Measurements from ENCODE around the gene NOC3L. TPM values are rescaled to one million over a fixed set of nuclear protein-coding genes. Genes with fewer than 3 reads are reported as not detected.

NOC3L gene
- total RNA-seq, 2 experiments from 2014 or later, result 37.6 to 39.2 TPM

DNA sequence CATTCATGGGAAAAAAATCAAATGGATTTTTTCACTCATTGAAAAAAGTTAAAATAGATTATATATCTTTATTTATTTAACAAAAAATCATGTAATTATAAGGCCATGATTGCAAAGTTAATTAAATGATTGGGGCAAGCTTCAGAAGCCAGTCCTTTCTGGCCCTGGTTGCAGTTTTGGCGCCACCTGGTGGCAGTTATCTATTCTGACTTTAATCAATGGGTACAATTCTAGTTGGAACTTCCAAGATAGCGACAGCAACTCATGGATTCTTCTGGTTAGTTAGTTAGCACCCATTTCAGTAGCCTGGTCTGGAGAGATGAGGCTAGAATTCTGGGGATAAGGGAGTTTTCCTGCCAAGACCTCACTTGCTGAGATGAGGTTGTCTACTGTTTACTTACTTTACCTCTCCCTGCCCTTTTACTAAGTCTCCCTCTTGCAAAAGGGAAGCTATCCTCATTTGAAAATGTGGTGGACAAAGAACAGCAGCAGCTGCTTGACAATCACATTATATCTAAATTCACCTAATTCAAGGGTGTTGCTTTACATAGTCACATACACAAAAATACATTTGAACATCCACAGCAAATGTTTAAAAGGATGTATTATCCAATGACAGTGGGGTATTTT is 42.3 kb downstream of the NOC3L start:
- POLR2A ChIA-PET, result no interaction called here
- H3K4me1 Mint-ChIP-seq (ENCODE audit: low read depth), result peaks cover 3% of the 10 kb centered on the region
- intact Hi-C loops (cut with micrococcal nuclease), result loop anchor here (1.0 to 5.0 kb wide), 4 partner anchors 40 to 498 kb away; no protein-coding TSS in a partner anchor
- peaks cover 8% of the 10 kb centered on the region for H3K36me3 Mint-ChIP-seq
- peak; percentile 69 for DNase-seq
- no peaks in the 10 kb centered on the region for H3K9me3 Mint-ChIP-seq
- CTCF ChIA-PET, result interaction anchor here (0.6 to 4.6 kb wide), 41 partner anchors 9 to 1521 kb away, joined by 3 to 42 read pairs (median 4); partner anchors contain the start of gene NOC3L
- H3K27ac Mint-ChIP-seq, result no peak overlapping the region
- H3K4me3 Mint-ChIP-seq, result no peak overlapping the region
- H3K27me3 Mint-ChIP-seq, result no peaks in the 10 kb centered on the region

- peaks cover 3% of the 10 kb centered on the region for H3K36me3 Mint-ChIP-seq
- no peak overlapping the region for H3K27ac Mint-ChIP-seq
- H3K27me3 Mint-ChIP-seq, result no peaks in the 10 kb centered on the region
- DNase-seq, result no peak
- no peaks in the 10 kb centered on the region for H3K9me3 Mint-ChIP-seq
- no peak overlapping the region for H3K4me3 Mint-ChIP-seq
- H3K4me1 Mint-ChIP-seq (ENCODE audit: low read depth), result peaks cover 3% of the 10 kb centered on the region
- POLR2A ChIA-PET, result no interaction called here
- intact Hi-C loops (cut with micrococcal nuclease), result no loop called here
- CTCF ChIA-PET, result no interaction called here
Observed at GRCh38 chr10:94316560-94316959, 46.2 kb downstream of the NOC3L start.

GRCh38 chr10:94315975-94316464 is 46.7 kb downstream of the NOC3L start:
- no peaks in the 10 kb centered on the region for H3K27me3 Mint-ChIP-seq
- CTCF ChIA-PET, result no interaction called here
- H3K27ac Mint-ChIP-seq, result no peak overlapping the region
- no peaks in the 10 kb centered on the region for H3K9me3 Mint-ChIP-seq
- H3K4me3 Mint-ChIP-seq, result no peak overlapping the region
- H3K4me1 Mint-ChIP-seq (ENCODE audit: low read depth), result peaks cover 3% of the 10 kb centered on the region
- peaks cover 3% of the 10 kb centered on the region for H3K36me3 Mint-ChIP-seq
- intact Hi-C loops (cut with micrococcal nuclease), result no loop called here
- no peak for DNase-seq
- POLR2A ChIA-PET, result no interaction called here

DNA sequence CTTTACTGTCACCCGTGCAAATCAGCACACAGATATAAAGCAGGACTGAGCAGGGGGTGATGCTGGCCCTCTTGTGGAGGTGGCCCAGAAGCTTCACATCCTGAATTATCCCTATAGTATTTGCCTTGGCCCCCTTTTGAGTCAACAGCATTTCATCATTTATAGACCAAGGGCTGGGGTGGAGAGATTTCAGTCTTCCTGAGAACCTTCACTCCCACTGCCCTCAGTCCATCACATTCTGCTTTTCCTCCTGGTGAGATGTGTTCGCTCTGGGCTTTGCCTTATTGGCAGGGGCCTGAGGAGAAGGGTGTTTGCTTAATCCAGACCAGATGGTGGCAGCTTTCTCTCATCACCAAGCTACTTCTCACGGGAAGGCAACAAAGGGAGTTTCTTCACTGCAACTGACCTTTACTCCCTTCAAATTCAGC is 47.7 kb downstream of the NOC3L start:
- Mint-ChIP-seq H3K4me1 (ENCODE audit: low read depth) (peaks cover 3% of the 10 kb centered on the region), H3K27me3 (peaks cover 4% of the 10 kb centered on the region), H3K27ac (no peak overlapping the region), H3K4me3 (no peak overlapping the region), H3K36me3 (peaks cover 1% of the 10 kb centered on the region), H3K9me3 (no peaks in the 10 kb centered on the region)
- intact Hi-C loops (cut with micrococcal nuclease), result no loop called here
- CTCF ChIA-PET, result interaction anchor here (0.5 to 1.0 kb wide), 2 partner anchors 115 to 149 kb away, joined by 3 to 5 read pairs; no protein-coding TSS in a partner anchor
- no peak for DNase-seq
- POLR2A ChIA-PET, result no interaction called here

GRCh38 chr10:94310369-94310768 is 52.4 kb downstream of the NOC3L start:
- no peaks in the 10 kb centered on the region for H3K36me3 Mint-ChIP-seq
- no peak overlapping the region for H3K27ac Mint-ChIP-seq
- no peak overlapping the region for H3K4me3 Mint-ChIP-seq
- intact Hi-C loops (cut with micrococcal nuclease), result no loop called here
- ChIA-PET POLR2A (no interaction called here), CTCF (interaction anchor here (4.5 kb wide), 1 partner anchor 10 kb away, joined by 37 read pairs; no protein-coding TSS in a partner anchor)
- no peaks in the 10 kb centered on the region for H3K4me1 Mint-ChIP-seq (ENCODE audit: low read depth)
- H3K27me3 Mint-ChIP-seq, result peaks cover 19% of the 10 kb centered on the region
- H3K9me3 Mint-ChIP-seq, result no peaks in the 10 kb centered on the region
- DNase-seq, result no peak

GRCh38 chr10:94308866-94309265 is 53.9 kb downstream of the NOC3L start:
- Mint-ChIP-seq H3K36me3 (no peaks in the 10 kb centered on the region), H3K4me3 (no peak overlapping the region), H3K4me1 (ENCODE audit: low read depth) (no peaks in the 10 kb centered on the region), H3K27ac (no peak overlapping the region), H3K9me3 (no peaks in the 10 kb centered on the region), H3K27me3 (peaks cover 24% of the 10 kb centered on the region)
- DNase-seq, result no peak
- CTCF ChIA-PET, result interaction anchor here (4.5 kb wide), 1 partner anchor 11 kb away, joined by 37 read pairs; no protein-coding TSS in a partner anchor
- POLR2A ChIA-PET, result no interaction called here
- intact Hi-C loops (cut with micrococcal nuclease), result no loop called here

- Mint-ChIP-seq H3K27ac (no peak overlapping the region), H3K27me3 (peaks cover 32% of the 10 kb centered on the region), H3K4me3 (no peak overlapping the region), H3K4me1 (ENCODE audit: low read depth) (no peaks in the 10 kb centered on the region), H3K36me3 (no peaks in the 10 kb centered on the region), H3K9me3 (no peaks in the 10 kb centered on the region)
- POLR2A ChIA-PET, result no interaction called here
- CTCF ChIA-PET, result no interaction called here
- no peak for DNase-seq
- intact Hi-C loops (cut with micrococcal nuclease), result no loop called here
Observed at GRCh38 chr10:94307046-94307615, 55.6 kb downstream of the NOC3L start.

DNA sequence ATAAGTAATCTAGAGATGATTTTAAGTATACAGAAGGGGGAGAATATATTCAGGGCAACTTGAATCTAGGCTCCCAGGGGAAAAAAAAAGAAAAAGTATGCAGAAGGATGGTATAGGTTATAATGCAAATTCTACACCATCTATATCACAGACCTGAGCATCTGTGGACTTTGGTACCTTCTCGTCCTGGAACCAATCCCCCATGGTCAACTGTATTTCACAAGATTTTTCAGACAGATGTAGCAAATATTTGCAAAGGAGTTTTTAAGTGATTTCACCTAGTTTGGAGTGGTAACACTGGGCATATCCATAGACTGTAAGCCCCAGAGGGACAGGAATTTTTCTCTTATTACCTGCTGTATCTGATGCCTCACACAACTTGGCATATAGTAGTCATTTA is 58.8 kb downstream of the NOC3L start:
- H3K4me3 Mint-ChIP-seq, result no peak overlapping the region
- no peaks in the 10 kb centered on the region for H3K36me3 Mint-ChIP-seq
- DNase-seq, result no peak
- peaks cover 11% of the 10 kb centered on the region for H3K4me1 Mint-ChIP-seq (ENCODE audit: low read depth)
- H3K9me3 Mint-ChIP-seq, result no peaks in the 10 kb centered on the region
- POLR2A ChIA-PET, result no interaction called here
- H3K27me3 Mint-ChIP-seq, result peaks cover 33% of the 10 kb centered on the region
- CTCF ChIA-PET, result interaction anchor here (1.9 kb wide), 1 partner anchor 16 kb away, joined by 9 read pairs; no protein-coding TSS in a partner anchor
- intact Hi-C loops (cut with micrococcal nuclease), result no loop called here
- H3K27ac Mint-ChIP-seq, result no peak overlapping the region

- intact Hi-C loops (cut with micrococcal nuclease), result no loop called here
- Mint-ChIP-seq H3K4me3 (no peak overlapping the region), H3K27ac (no peak overlapping the region), H3K36me3 (no peaks in the 10 kb centered on the region), H3K27me3 (peaks cover 43% of the 10 kb centered on the region), H3K4me1 (ENCODE audit: low read depth) (peaks cover 16% of the 10 kb centered on the region), H3K9me3 (no peaks in the 10 kb centered on the region)
- no peak for DNase-seq
- ChIA-PET CTCF (no interaction called here), POLR2A (no interaction called here)
Observed at GRCh38 chr10:94300042-94300441, 62.7 kb downstream of the NOC3L start.

DNA sequence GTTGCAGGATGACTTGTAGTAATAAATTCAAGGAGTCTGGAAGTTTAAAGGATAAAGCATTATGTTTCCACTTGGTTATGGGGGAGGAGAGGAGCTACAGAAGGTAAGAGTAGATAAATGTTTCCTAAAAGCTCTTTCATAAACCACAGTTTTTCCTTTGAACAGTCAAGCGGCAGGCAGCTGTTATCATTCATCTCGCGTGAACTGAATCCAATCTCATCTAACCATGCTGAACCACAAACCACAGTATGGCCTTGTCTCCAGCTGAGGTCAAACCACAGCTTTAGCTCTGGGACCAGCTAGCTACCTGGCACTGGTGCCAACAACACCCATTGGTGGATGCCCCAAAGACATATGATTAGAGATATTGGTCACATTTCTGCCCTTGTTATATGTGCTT is 63.3 kb downstream of the NOC3L start:
- peaks cover 44% of the 10 kb centered on the region for H3K27me3 Mint-ChIP-seq
- H3K4me1 Mint-ChIP-seq (ENCODE audit: low read depth), result peaks cover 16% of the 10 kb centered on the region
- POLR2A ChIA-PET, result no interaction called here
- H3K27ac Mint-ChIP-seq, result no peak overlapping the region
- CTCF ChIA-PET, result interaction anchor here (1.4 kb wide), 1 partner anchor 21 kb away, joined by 6 read pairs; no protein-coding TSS in a partner anchor
- H3K9me3 Mint-ChIP-seq, result no peaks in the 10 kb centered on the region
- DNase-seq, result peak; percentile 35
- intact Hi-C loops (cut with micrococcal nuclease), result no loop called here
- no peaks in the 10 kb centered on the region for H3K36me3 Mint-ChIP-seq
- H3K4me3 Mint-ChIP-seq, result no peak overlapping the region

DNA sequence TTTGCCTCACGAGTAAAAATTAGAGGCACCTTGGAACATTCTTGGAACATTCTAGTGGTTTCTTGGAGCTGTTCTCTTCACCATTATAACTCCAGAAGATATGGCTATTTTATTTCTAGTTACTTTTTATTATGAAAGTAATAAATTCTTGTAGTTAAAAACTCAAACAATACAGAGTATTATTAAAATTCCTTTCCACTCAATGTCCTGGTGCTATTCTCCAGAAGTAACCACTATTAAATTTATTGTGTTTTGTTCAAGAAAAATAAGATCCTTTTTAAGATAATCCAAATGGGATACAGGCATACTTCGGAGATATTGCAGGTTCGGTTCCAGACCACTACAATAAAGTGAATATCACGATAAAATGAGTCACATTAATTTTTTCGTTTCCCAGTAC is 68.6 kb downstream of the NOC3L start:
- no peak overlapping the region for H3K4me3 Mint-ChIP-seq
- CTCF ChIA-PET, result no interaction called here
- H3K27me3 Mint-ChIP-seq, result peaks cover 39% of the 10 kb centered on the region
- H3K4me1 Mint-ChIP-seq (ENCODE audit: low read depth), result peaks cover 7% of the 10 kb centered on the region
- DNase-seq, result no peak
- no peaks in the 10 kb centered on the region for H3K9me3 Mint-ChIP-seq
- POLR2A ChIA-PET, result no interaction called here
- intact Hi-C loops (cut with micrococcal nuclease), result no loop called here
- no peak overlapping the region for H3K27ac Mint-ChIP-seq
- H3K36me3 Mint-ChIP-seq, result no peaks in the 10 kb centered on the region

DNA sequence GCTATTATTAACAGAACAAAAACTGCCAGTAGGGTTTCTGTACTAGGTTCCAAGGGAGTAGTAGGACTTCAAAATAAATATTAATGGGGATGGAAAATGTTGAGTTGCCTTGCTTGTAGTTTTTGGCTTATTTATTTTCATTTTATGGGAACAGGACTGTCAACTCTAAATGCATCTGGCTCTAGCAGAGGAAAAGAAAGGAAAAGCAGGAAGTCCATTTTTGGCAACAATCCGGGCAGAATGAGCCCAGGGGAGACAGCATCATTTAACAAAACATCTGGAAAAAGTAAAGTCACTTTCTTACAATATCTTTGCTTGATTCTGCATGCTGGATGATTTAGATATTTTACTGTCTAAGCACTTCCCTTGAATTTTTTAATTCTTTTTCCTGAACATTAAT is 69.4 kb downstream of the NOC3L start:
- Mint-ChIP-seq H3K27me3 (peaks cover 35% of the 10 kb centered on the region), H3K4me3 (no peak overlapping the region), H3K4me1 (ENCODE audit: low read depth) (no peaks in the 10 kb centered on the region), H3K36me3 (no peaks in the 10 kb centered on the region), H3K27ac (no peak overlapping the region), H3K9me3 (no peaks in the 10 kb centered on the region)
- POLR2A ChIA-PET, result no interaction called here
- CTCF ChIA-PET, result no interaction called here
- intact Hi-C loops (cut with micrococcal nuclease), result no loop called here
- no peak for DNase-seq
